HG02938 (cell line): ENCODE data around the gene MSH3.
"Not testable (repeated sequence)": the region's sequence is repeated elsewhere in the genome, so short reads cannot be mapped to it uniquely, and the experiment has no call there.

Source experiments
- ATAC-seq: cut with Tn5 transposase; IDR thresholded peaks from one replicate; pipeline ENCODE4 v1.9.1; 2021; ENCODE audit warnings: mild to moderate bottlenecking, moderate library complexity; ENCODE audit not compliant: unreplicated experiment

The MSH3 gene

GRCh38 chr5:80841026-80841797 is 186.8 kb downstream of the MSH3 start:
- ATAC-seq: not testable (repeated sequence)

GRCh38 chr5:80846422-80846821 is 192.0 kb downstream of the MSH3 start:
- not testable (repeated sequence) for ATAC-seq

DNA sequence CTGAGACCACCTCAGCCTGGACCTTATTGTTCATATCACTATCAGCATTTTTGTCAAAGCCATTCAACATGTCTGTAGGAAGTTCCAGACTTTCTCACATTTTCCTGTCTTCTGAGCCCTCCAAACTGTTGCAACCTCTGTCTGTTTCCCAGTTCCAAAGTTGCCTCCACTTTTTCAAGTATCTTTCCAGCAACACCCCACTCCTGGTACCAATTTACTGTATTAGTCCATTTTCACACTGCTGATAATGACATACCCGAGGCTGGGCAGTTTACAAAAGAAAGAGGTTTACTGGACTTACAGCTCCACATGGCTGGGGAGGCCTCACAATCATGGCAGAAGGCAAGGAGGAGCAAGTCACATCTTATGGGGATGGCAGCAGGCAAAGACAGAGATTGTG is 195.7 kb downstream of the MSH3 start:
- not testable (repeated sequence) for ATAC-seq

- ATAC-seq: no peak
Observed at GRCh38 chr5:80852331-80853245, 198.1 kb downstream of the MSH3 start.

DNA sequence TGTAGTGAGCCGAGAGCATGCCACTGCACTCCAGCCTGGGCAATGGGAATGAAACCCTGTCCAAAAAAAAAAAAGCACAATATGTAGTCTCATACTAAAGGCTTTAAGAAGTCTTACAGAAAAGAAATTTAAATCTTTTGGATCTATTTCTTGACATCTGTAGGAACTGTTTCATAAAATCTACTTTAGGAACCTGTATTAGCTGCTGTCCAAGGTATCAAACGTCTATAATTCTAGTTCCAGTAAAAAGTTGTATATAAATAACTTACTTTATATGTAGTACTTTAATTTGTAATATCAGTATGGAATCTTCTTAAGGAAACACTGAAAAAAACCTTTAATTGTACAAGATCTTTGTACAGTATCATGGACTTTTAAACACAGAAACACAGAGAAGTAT is 199.0 kb downstream of the MSH3 start:
- no peak for ATAC-seq

DNA sequence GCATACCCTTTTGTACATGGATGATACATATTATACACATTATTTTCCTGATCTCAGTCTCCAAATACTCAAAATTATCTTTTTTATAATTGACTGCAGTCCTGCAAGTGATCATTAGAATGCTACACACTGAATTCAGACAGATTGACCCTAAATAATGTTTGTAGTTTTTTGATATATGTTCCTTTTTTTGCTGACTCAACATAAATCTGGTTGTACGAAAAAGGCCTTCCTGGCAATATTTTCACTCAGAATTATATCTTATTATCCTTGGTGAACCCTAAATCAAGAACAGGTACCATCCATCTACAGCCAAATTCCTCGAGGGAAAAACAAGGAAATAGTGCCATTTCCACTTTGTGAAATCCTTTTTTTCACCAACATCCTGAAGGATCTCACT is 200.1 kb downstream of the MSH3 start:
- ATAC-seq: no peak

DNA sequence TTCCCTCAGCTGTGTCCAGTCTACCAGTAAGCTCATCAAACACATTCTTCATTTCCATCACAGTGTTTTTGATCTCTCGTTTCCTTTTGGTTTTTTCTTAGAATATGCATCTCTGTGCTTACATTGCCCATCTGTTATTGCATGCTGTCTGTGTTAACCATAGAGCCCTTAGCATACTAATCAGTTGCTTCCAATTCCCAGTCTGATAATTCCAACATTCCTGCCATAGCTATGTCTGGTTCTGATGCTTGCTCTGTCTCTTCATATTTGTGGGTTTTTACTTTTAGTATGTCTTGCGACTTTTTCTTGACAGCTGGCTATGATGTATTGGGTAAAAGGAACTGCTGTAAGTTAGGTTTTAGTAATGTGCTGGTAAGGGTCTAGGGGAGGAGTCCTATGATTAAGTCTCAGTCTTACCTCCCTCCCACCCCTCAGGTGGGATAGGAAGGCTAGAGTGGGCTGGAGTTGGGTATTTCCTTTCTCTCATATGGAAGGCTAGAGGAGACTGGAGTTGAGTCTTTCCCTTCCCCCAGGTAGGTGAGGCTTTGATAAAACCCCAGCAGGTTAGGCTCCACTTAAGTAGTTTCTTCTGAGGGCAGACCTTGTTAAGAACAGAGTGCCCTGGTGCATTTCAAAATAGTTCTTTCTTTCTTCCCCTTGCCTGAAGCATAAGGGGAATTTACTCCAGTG is 206.6 kb downstream of the MSH3 start:
- ATAC-seq: no peak

DNA sequence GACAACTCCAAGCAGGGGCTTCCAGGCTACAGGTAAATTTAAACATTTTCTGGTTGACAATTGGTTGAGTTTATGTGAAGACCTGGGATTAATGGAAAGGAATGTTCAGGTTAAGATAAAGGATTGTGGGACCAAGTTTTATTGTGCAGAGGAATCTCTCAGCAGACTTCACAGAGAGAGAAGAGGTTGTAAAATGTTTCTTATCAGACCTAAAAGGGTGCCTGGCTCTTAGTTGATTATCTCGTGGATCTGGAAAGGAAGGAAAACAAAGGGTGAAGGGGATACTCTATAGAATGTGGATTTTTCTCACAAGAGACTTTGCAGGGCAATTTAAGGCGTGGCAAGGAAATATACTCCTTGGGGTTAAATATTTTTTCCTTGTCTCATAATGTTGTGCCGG is 209.3 kb downstream of the MSH3 start:
- no peak for ATAC-seq

GRCh38 chr5:80864109-80864508 is 209.7 kb downstream of the MSH3 start:
- no peak for ATAC-seq

GRCh38 chr5:80864706-80865435 is 210.4 kb downstream of the MSH3 start:
- peak; percentile 76 for ATAC-seq

DNA sequence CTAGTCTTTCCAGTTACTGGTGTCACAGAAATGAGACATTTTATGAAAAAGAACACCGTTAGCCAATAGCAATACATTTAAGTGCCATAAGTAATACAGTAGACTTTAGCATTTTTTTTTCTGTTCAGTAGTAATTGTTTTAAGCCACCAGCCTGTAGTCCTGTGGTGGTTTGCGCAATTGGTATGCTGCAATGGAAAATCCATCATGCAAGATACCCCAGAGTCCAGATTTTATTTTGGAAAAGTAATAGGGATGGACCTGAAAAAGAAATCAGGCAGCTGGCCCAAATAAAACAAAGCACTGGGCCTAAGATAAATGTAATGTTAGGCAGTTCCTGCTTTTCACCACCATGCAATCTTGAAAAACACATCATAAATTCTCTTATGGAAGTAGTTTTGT is 211.1 kb downstream of the MSH3 start:
- no peak for ATAC-seq

- ATAC-seq: no peak
Observed at GRCh38 chr5:80866371-80866770, 211.9 kb downstream of the MSH3 start.

GRCh38 chr5:80867233-80867632 is 212.8 kb downstream of the MSH3 start:
- no peak for ATAC-seq

- ATAC-seq: no peak
Observed at GRCh38 chr5:80870442-80870841, 216.0 kb downstream of the MSH3 start.

GRCh38 chr5:80871541-80871961 is 217.1 kb downstream of the MSH3 start:
- ATAC-seq: no peak

GRCh38 chr5:80874162-80874561 is 219.7 kb downstream of the MSH3 start:
- no peak for ATAC-seq

GRCh38 chr5:80877592-80877991 is 223.1 kb downstream of the MSH3 start:
- no peak for ATAC-seq

- ATAC-seq: no peak
Observed at GRCh38 chr5:80881726-80882125, 227.3 kb downstream of the MSH3 start.

- not testable (repeated sequence) for ATAC-seq
Observed at GRCh38 chr5:80883390-80883789, 228.9 kb downstream of the MSH3 start.

GRCh38 chr5:80884086-80884813 is 229.8 kb downstream of the MSH3 start:
- ATAC-seq: no peak
